SU-DHL-6 (cell line): ENCODE results near the gene SNTG2.

Source experiments
- H2AFZ ChIP-seq: fragments of 200-600 bp; sonication (generic); 2 replicates; pipeline ENCODE4 v1.6.1; 2014; ENCODE audit warnings: low read depth, mild to moderate bottlenecking, moderate library complexity, mixed read lengths, antibody characterized with exemption, low read length; ENCODE audit not compliant: severe bottlenecking
- H3F3A ChIP-seq: fragments of 200-600 bp; shearing (Covaris generic); 2 replicates; pipeline ENCODE4 v1.6.0; 2016; ENCODE audit warnings: antibody characterized with exemption, mild to moderate bottlenecking; ENCODE audit not compliant: insufficient read depth
- H3K27ac ChIP-seq: fragments of 200-600 bp; sonication (generic); 2 replicates; pipeline ENCODE4 v1.5.1; 2016; ENCODE audit warnings: low read depth, mild to moderate bottlenecking, low read length, moderate library complexity, mixed read lengths
- H3K27me3 ChIP-seq: fragments of 200-600 bp; sonication (generic), shearing (Covaris generic); 2 replicates; pipeline ENCODE4 v1.6.0; 2014; ENCODE audit warnings: mild to moderate bottlenecking, low read length
- H3K36me3 ChIP-seq: fragments of 200-600 bp; sonication (generic); 2 replicates; pipeline ENCODE4 v1.6.1; 2014; ENCODE audit warnings: mild to moderate bottlenecking, low read length, mixed read lengths
- H3K4me2 ChIP-seq: fragments of 300-600, 200-600 bp; shearing (Covaris generic), sonication (generic); 2 replicates; pipeline ENCODE4 v1.6.0; 2014; ENCODE audit warnings: low read length, low read depth, mild to moderate bottlenecking; ENCODE audit not compliant: poor library complexity, severe bottlenecking
- H3K4me3 ChIP-seq: fragments of 200-600 bp; sonication (generic); 2 replicates; pipeline ENCODE4 v1.5.1; 2014; ENCODE audit warnings: antibody characterized with exemption, low read length, mild to moderate bottlenecking, mixed read lengths; ENCODE audit not compliant: insufficient read depth, poor library complexity, severe bottlenecking
- H3K79me2 ChIP-seq: fragments of 200-600 bp; sonication (generic); 2 replicates; pipeline ENCODE4 v1.6.1; 2014; ENCODE audit warnings: mild to moderate bottlenecking, low read length, moderate library complexity; ENCODE audit not compliant: insufficient read depth
- H3K9ac ChIP-seq: fragments of 200-600 bp; sonication (generic); 2 replicates; pipeline ENCODE4 v1.7.0; 2014; ENCODE audit warnings: mild to moderate bottlenecking, low read length
- H3K9me2 ChIP-seq: fragments of 200-600 bp; sonication (generic); replicated peaks from 2 replicates; pipeline ENCODE4 v1.6.1; 2014; ENCODE audit warnings: low read length; ENCODE audit not compliant: insufficient read depth
- H3K9me3 ChIP-seq: fragments of 200-600 bp; sonication (generic); 2 replicates; pipeline ENCODE4 v1.6.1; 2014; ENCODE audit warnings: low read length, mixed read lengths; ENCODE audit not compliant: insufficient read depth
- H4K20me1 ChIP-seq: fragments of 200-600 bp; sonication (generic); 2 replicates; pipeline ENCODE4 v1.6.1; 2014; ENCODE audit warnings: low read depth, mild to moderate bottlenecking, antibody characterized with exemption, low read length, moderate library complexity, mixed read lengths
- CTCF ChIP-seq: fragments of 200-600 bp; sonication (generic); IDR thresholded peaks from one replicate; pipeline ENCODE4 v1.5.1; 2017; ENCODE audit warnings: antibody characterized with exemption, mild to moderate bottlenecking, low read length, moderate library complexity; ENCODE audit not compliant: insufficient read depth, poor library complexity, severe bottlenecking
- EZH2phosphoT487 ChIP-seq: fragments of 200-600 bp; sonication (generic), shearing (Covaris generic); conservative IDR thresholded peaks from 2 replicates; pipeline ENCODE4 v1.6.1; 2018; ENCODE audit warnings: mild to moderate bottlenecking, antibody characterized with exemption, low read length, moderate library complexity, mixed read lengths

SNTG2 gene

GRCh38 chr2:1017827-1018226 lies 67.2 kb downstream of the SNTG2 start:
- H3K9me3 ChIP-seq = no peaks in the 10 kb centered on the region

GRCh38 chr2:1020206-1020605 lies 69.6 kb downstream of the SNTG2 start:
- Histone ChIP-seq H2AFZ (no peak overlapping the region), H3F3A (no peaks in the 10 kb centered on the region), H3K4me2 (no peak overlapping the region), H3K9ac (no peak overlapping the region), H3K36me3 (no peaks in the 10 kb centered on the region), H3K27me3 (no peaks in the 10 kb centered on the region), H4K20me1 (no peaks in the 10 kb centered on the region), H3K9me2 (no peaks in the 10 kb centered on the region), H3K27ac (no peak overlapping the region), H3K79me2 (no peaks in the 10 kb centered on the region), H3K9me3 (no peaks in the 10 kb centered on the region), H3K4me3 (no peak overlapping the region)
- TF ChIP-seq CTCF = no peak
- TF ChIP-seq EZH2phosphoT487 = no peak

More at GRCh38 chr2:1017827-1018226, 67.2 kb downstream of the SNTG2 start:
- Histone ChIP-seq H3F3A (no peaks in the 10 kb centered on the region), H3K4me3 (no peak overlapping the region), H4K20me1 (no peaks in the 10 kb centered on the region), H2AFZ (no peak overlapping the region), H3K36me3 (no peaks in the 10 kb centered on the region), H3K9ac (no peak overlapping the region), H3K27ac (no peak overlapping the region), H3K4me2 (no peak overlapping the region), H3K9me2 (no peaks in the 10 kb centered on the region), H3K27me3 (no peaks in the 10 kb centered on the region), H3K79me2 (no peaks in the 10 kb centered on the region)
- TF ChIP-seq EZH2phosphoT487 (no peak), CTCF (no peak)

GRCh38 chr2:1022178-1022577 lies 71.5 kb downstream of the SNTG2 start:
- no peaks in the 10 kb centered on the region for H3K27me3 ChIP-seq
- H2AFZ ChIP-seq = no peak overlapping the region
- H3K36me3 ChIP-seq = no peaks in the 10 kb centered on the region
- H4K20me1 ChIP-seq = no peaks in the 10 kb centered on the region
- H3K9me3 ChIP-seq = no peaks in the 10 kb centered on the region
- H3K27ac ChIP-seq = no peak overlapping the region
- TF ChIP-seq CTCF (no peak), EZH2phosphoT487 (no peak)
- no peaks in the 10 kb centered on the region for H3F3A ChIP-seq
- no peak overlapping the region for H3K4me2 ChIP-seq
- H3K79me2 ChIP-seq = no peaks in the 10 kb centered on the region
- no peaks in the 10 kb centered on the region for H3K9me2 ChIP-seq
- no peak overlapping the region for H3K4me3 ChIP-seq
- H3K9ac ChIP-seq = no peak overlapping the region
